Measurements from ENCODE around the gene CSNK1A1L.
"Not testable (repeated sequence)": the region's sequence is repeated elsewhere in the genome, so short reads cannot be mapped to it uniquely, and the experiment has no call there.

The CSNK1A1L gene

DNA sequence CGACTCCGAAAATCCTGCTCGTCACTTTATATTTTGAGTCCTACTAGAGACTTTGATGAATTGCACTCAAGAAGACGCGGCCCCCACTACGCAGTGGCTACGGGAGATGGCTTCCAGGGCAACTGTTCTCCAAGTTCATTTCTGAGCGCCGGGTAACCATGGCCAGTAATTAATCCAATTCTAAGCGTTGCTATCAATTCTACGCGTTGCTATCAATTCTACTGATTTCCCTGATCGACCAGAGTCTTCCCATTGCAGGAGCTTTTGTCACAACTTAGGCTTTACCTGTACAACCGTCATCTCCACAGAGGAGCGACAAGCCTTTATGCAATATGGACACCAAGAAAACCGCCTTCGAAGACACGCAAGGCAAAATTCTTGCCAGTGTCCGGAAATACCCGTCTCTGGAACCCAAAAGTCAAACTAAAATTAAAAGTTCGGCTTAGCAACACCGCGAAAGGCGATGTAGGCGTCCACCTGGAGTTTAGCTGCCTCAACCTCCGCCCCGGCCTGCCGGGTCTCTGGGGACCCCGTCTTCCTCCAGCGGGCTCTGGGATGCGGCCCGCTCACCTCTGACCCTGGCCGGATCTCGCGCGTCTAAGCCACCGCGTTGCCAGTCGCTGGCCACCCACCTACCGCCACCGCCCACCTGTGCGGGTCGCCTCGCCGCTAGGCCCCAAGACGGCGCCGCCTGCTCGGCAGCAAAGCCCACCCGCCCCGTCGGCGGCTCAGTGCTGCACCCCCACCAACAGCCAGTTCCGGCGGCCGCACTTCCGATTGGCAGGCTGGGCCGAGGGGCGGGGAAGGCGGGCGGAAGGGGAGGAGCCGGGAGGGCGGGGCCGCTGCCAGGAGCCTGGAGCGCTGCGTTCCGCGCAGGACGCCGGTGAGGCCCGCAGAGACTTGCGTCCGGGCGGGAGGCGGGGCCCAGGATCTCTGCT, 46.3 kb downstream of the CSNK1A1L start, which contains the start of gene SUPT20H:
SUPT20H (minus strand) TSS at position 779 of the 938 bp plus-strand sequence. CDS start 8,198 bp downstream, outside the sequence.
- peak; percentile 92 for DNase-seq (ENCODE audit: low spot score)

DNA sequence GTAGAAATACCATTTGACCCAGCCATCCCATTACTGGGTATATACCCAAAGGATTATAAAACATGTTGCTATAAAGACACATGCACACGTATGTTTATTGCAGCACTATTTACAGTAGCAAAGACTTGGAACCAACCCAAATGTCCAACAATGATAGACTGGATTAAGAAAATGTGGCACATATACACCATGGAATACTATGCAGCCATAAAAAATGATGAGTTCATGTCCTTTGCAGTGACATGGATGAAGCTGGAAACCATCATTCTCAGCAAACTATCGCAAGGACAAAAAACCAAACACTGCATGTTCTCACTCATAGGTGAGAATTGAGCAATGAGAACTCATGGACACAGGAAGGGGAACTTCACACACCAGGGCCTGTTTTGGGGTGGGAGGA, 49.2 kb downstream of the CSNK1A1L start:
- DNase-seq (ENCODE audit: low spot score), result not testable (repeated sequence)
